HEK293T (cell line): ENCODE measurements around the gene SLC15A3.

Experiments used
- CTCF ChIA-PET: fragments of 350-600 bp; formaldehyde crosslinking; extraction: SDS; loops from one replicate; lab custom pipeline; 2021; ENCODE audit warnings: antibody characterized with exemption, inconsistent platforms; lab: Yijun Ruan, JAX
- POLR2A ChIA-PET: fragments of 350-600 bp; formaldehyde crosslinking; extraction: SDS; loops from one replicate; lab custom pipeline; 2020; ENCODE audit warnings: antibody characterized with exemption, inconsistent platforms; lab: Yijun Ruan, JAX
- DNase-seq: peaks from one replicate; pipeline ENCODE4 v3.0.0; 2012; ENCODE audit warnings: mixed read lengths; ENCODE audit errors: extremely low spot score
- ARNT ChIP-seq: fragments of 450-650 bp; IDR thresholded peaks from 2 replicates; pipeline ENCODE4 v1.6.1; 2017; ENCODE audit warnings: mild to moderate bottlenecking
- BHLHE40 ChIP-seq: fragments of 450-650 bp; IDR thresholded peaks from 2 replicates; pipeline ENCODE4 v1.6.1; 2016; ENCODE audit warnings: mild to moderate bottlenecking, moderate library complexity, borderline replicate concordance
- CTBP1 ChIP-seq: fragments of 450-650 bp; IDR thresholded peaks from 2 replicates; pipeline ENCODE4 v1.6.1; 2016; ENCODE audit warnings: borderline replicate concordance
- ELF4 ChIP-seq: fragments of 450-650 bp; IDR thresholded peaks from 2 replicates; pipeline ENCODE4 v1.6.1; 2017; ENCODE audit warnings: antibody characterized with exemption
- FOXA1 ChIP-seq: fragments of 450-650 bp; IDR thresholded peaks from 2 replicates; pipeline ENCODE4 v1.6.1; 2016; ENCODE audit warnings: mild to moderate bottlenecking
- FOXK2 ChIP-seq: fragments of 450-650 bp; IDR thresholded peaks from 2 replicates; pipeline ENCODE4 v1.6.1; 2016; ENCODE audit warnings: mild to moderate bottlenecking
- FOXM1 ChIP-seq: fragments of 450-650 bp; IDR thresholded peaks from 2 replicates; pipeline ENCODE4 v1.6.1; 2017; ENCODE audit warnings: mild to moderate bottlenecking, borderline replicate concordance
- HDGF ChIP-seq: fragments of 450-650 bp; IDR thresholded peaks from 2 replicates; pipeline ENCODE4 v1.6.1; 2017; ENCODE audit warnings: antibody characterized with exemption, borderline replicate concordance
- L3MBTL2 ChIP-seq: fragments of 450-650 bp; conservative IDR thresholded peaks from 2 replicates; pipeline ENCODE4 v1.6.1; 2016; ENCODE audit warnings: mild to moderate bottlenecking
- LEF1 ChIP-seq: fragments of 450-650 bp; IDR thresholded peaks from 2 replicates; pipeline ENCODE4 v1.6.1; 2017; ENCODE audit warnings: mild to moderate bottlenecking, borderline replicate concordance
- NFRKB ChIP-seq: fragments of 450-650 bp; IDR thresholded peaks from 2 replicates; pipeline ENCODE4 v1.6.1; 2016; ENCODE audit warnings: mild to moderate bottlenecking, moderate library complexity
- PKNOX1 ChIP-seq: fragments of 450-650 bp; IDR thresholded peaks from 2 replicates; pipeline ENCODE4 v1.6.1; 2016
- SP1 ChIP-seq: fragments of 450-650 bp; IDR thresholded peaks from 2 replicates; pipeline ENCODE4 v1.6.1; 2017
- SUZ12 ChIP-seq: fragments of 450-650 bp; IDR thresholded peaks from 2 replicates; pipeline ENCODE4 v1.6.1; 2016; ENCODE audit warnings: mild to moderate bottlenecking
- TARDBP ChIP-seq: fragments of 450-650 bp; IDR thresholded peaks from 2 replicates; pipeline ENCODE4 v1.6.1; 2016
- ZNF384 ChIP-seq: fragments of 450-650 bp; IDR thresholded peaks from 2 replicates; pipeline ENCODE4 v1.6.1; 2016

The SLC15A3 gene

GRCh38 chr11:60993615-60994014 is 41.6 kb upstream of the SLC15A3 start:
- TF ChIP-seq BHLHE40 (no peak), LEF1 (no peak), FOXA1 (no peak), SP1 (no peak), NFRKB (no peak), ZNF384 (no peak)
- DNase-seq: no peak
- POLR2A ChIA-PET: no interaction called here
- CTCF ChIA-PET: interaction anchor here (1.0 kb wide), 1 partner anchor 11 kb away, joined by 5 read pairs; no protein-coding TSS in a partner anchor

GRCh38 chr11:60992842-60993409 is 41.0 kb upstream of the SLC15A3 start:
- DNase-seq: no peak
- ChIA-PET POLR2A (interaction anchor here (0.7 kb wide), 1 partner anchor 79 kb away, joined by 3 read pairs; the partner anchor contains the start of gene TMEM109), CTCF (interaction anchor here (1.0 kb wide), 1 partner anchor 10 kb away, joined by 5 read pairs; no protein-coding TSS in a partner anchor)
- TF ChIP-seq BHLHE40 (no peak), FOXM1 (no peak), FOXK2 (no peak), L3MBTL2 (no peak), SUZ12 (no peak), ZNF384 (no peak), NFRKB (no peak), FOXA1 (no peak), CTBP1 (no peak), ELF4 (no peak), LEF1 (no peak), PKNOX1 (no peak), HDGF (no peak), TARDBP (no peak), ARNT (no peak), SP1 (no peak)

- CTCF ChIA-PET: no interaction called here
- TF ChIP-seq FOXK2: no peak
- TF ChIP-seq BHLHE40: no peak
- no peak for TF ChIP-seq LEF1
- TF ChIP-seq CTBP1: no peak
- no peak for TF ChIP-seq PKNOX1
- no peak for TF ChIP-seq ELF4
- no peak for TF ChIP-seq NFRKB
- no peak for TF ChIP-seq HDGF
- TF ChIP-seq FOXA1: no peak
- TF ChIP-seq L3MBTL2: no peak
- no peak for DNase-seq
- POLR2A ChIA-PET: no interaction called here
Observed at GRCh38 chr11:60991457-60991856, 39.5 kb upstream of the SLC15A3 start.

- ChIA-PET POLR2A (no interaction called here), CTCF (no interaction called here)
- TF ChIP-seq ARNT: no peak
- no peak for TF ChIP-seq PKNOX1
- TF ChIP-seq FOXA1: no peak
- no peak for TF ChIP-seq HDGF
- TF ChIP-seq FOXM1: no peak
- no peak for TF ChIP-seq CTBP1
- no peak for TF ChIP-seq LEF1
- TF ChIP-seq SP1: no peak
- no peak for TF ChIP-seq NFRKB
- TF ChIP-seq BHLHE40: no peak
- TF ChIP-seq FOXK2: no peak
- no peak for TF ChIP-seq SUZ12
- TF ChIP-seq TARDBP: no peak
- no peak for TF ChIP-seq ELF4
- no peak for TF ChIP-seq ZNF384
- no peak for DNase-seq
Observed at GRCh38 chr11:60989093-60989650, 37.2 kb upstream of the SLC15A3 start.

GRCh38 chr11:60988658-60989057 is 36.7 kb upstream of the SLC15A3 start:
- TF ChIP-seq ELF4 (no peak), LEF1 (no peak), FOXA1 (no peak), TARDBP (no peak)
- ChIA-PET CTCF (no interaction called here), POLR2A (no interaction called here)
- DNase-seq: no peak

GRCh38 chr11:60987577-60988277 is 35.8 kb upstream of the SLC15A3 start:
- ChIA-PET POLR2A (no interaction called here), CTCF (interaction anchor here (0.6 kb wide), 1 partner anchor 13 kb away, joined by 3 read pairs; no protein-coding TSS in a partner anchor)
- TF ChIP-seq TARDBP (no peak), L3MBTL2 (no peak), SP1 (no peak), BHLHE40 (no peak), ZNF384 (no peak), ARNT (no peak), PKNOX1 (no peak), LEF1 (no peak), CTBP1 (no peak), FOXM1 (no peak), SUZ12 (no peak), FOXA1 (no peak), NFRKB (no peak), ELF4 (no peak), FOXK2 (no peak), HDGF (no peak)
- DNase-seq: no peak
